Transverse colon (tissue), 4 donors: ENCODE measurements around the gene PROZ. TPM values are rescaled to one million over a fixed set of nuclear protein-coding genes. Genes with fewer than 3 reads are reported as not detected.

ENCODE experiments used
- DNase-seq: peaks from one replicate; pipeline ENCODE4 v3.0.0-alpha.2; 2019
- H3K27ac ChIP-seq, 4 donors: fragments of 200-600 bp; sonication (generic); 2 replicates each; pipeline ENCODE4 v1.5.1; 2016 to 2018; ENCODE audit warnings: inconsistent platforms in 4 of 4
- H3K27me3 ChIP-seq: fragments of 200-600 bp; sonication (generic); 2 replicates; pipeline ENCODE4 v1.5.1; 2017; ENCODE audit warnings: inconsistent platforms
- H3K36me3 ChIP-seq, 4 donors: fragments of 200-600 bp; sonication (generic); 2 replicates each; pipeline ENCODE4 v1.5.1; 2017 to 2019; ENCODE audit warnings: inconsistent platforms in 4 of 4
- H3K4me1 ChIP-seq, 4 donors: fragments of 200-600 bp; sonication (generic); 2 replicates each; pipeline ENCODE4 v1.5.1; 2017 to 2020; ENCODE audit warnings: inconsistent platforms in 4 of 4
- H3K4me3 ChIP-seq, 4 donors: fragments of 200-600 bp; sonication (generic); 1 replicate in 1 of 4; 2 replicates in 3 of 4; pipeline versions ENCODE4 v1.5.1 to v1.6.1; 2017 to 2019; ENCODE audit warnings: inconsistent platforms in 4 of 4
- H3K9me3 ChIP-seq, 2 donors: fragments of 200-600 bp; sonication (generic); 2 replicates each; pipeline ENCODE4 v1.5.1; 2017 to 2019; ENCODE audit warnings: inconsistent platforms in 2 of 2
- CTCF ChIP-seq, 5 experiments: fragments of 200-600 bp in 3 of 5; fragments of 450-650 bp in 2 of 5; sonication (generic) in 3 of 5; IDR thresholded peaks; 1 replicate in 2 of 5; 2 replicates in 3 of 5; pipeline ENCODE4 v1.5.1; 2016 to 2017; ENCODE audit warnings: antibody characterized with exemption in 5 of 5, inconsistent platforms in 3 of 5, mild to moderate bottlenecking in 2 of 5, moderate library complexity in 1 of 5
- EP300 ChIP-seq: sonication (generic); formaldehyde crosslinking; IDR thresholded peaks from one replicate; pipeline ENCODE4 v1.6.1; 2017; ENCODE audit warnings: antibody characterized with exemption, low read depth
- POLR2A ChIP-seq: fragments of 450-650 bp; IDR thresholded peaks from one replicate; pipeline ENCODE4 v1.6.1; 2016; ENCODE audit warnings: antibody characterized with exemption, mild to moderate bottlenecking, moderate library complexity
- POLR2AphosphoS5 ChIP-seq, 3 donors: sonication (generic); formaldehyde crosslinking; IDR thresholded peaks; one replicate each; pipeline ENCODE4 v1.6.1; 2016; ENCODE audit warnings: antibody characterized with exemption in 3 of 3
- WGBS, 2 donors: methylation state at CpG; one replicate each; pipeline ENCODE4 v1.1.5; 2018; ENCODE audit warnings: low coverage in 1 of 2; 5-methylcytosine and 5-hydroxymethylcytosine counted together
- in situ Hi-C, 4 donors: fragments of 200-750 bp; cut with MboI; loops; one replicate each; pipeline versions ENCODE4 v1.15.0 to v1.15.1; 2017; ENCODE audit warnings: low sequenced_read_pairs in 3 of 4, low pct_ligation_motif_present in 1 of 4, low pct_unique_long_range_greater_than_20kb in 1 of 4
- intact Hi-C: fragments of 100-400 bp; cut with DNase I; formaldehyde crosslinking; loops from one replicate; pipeline ENCODE4 v1.15.1; 2023; ENCODE audit warnings: low total_unique reads
- total RNA-seq, 4 donors: library from RNA; depleted of rRNA; stranded (reverse); fragments of >200 nt; gene quantifications; one replicate each; pipeline ENCODE4 v1.1.0, GENCODE V29; 2016

Gene PROZ
- total RNA-seq, 4 donors from 2014 or later: not detected

DNA sequence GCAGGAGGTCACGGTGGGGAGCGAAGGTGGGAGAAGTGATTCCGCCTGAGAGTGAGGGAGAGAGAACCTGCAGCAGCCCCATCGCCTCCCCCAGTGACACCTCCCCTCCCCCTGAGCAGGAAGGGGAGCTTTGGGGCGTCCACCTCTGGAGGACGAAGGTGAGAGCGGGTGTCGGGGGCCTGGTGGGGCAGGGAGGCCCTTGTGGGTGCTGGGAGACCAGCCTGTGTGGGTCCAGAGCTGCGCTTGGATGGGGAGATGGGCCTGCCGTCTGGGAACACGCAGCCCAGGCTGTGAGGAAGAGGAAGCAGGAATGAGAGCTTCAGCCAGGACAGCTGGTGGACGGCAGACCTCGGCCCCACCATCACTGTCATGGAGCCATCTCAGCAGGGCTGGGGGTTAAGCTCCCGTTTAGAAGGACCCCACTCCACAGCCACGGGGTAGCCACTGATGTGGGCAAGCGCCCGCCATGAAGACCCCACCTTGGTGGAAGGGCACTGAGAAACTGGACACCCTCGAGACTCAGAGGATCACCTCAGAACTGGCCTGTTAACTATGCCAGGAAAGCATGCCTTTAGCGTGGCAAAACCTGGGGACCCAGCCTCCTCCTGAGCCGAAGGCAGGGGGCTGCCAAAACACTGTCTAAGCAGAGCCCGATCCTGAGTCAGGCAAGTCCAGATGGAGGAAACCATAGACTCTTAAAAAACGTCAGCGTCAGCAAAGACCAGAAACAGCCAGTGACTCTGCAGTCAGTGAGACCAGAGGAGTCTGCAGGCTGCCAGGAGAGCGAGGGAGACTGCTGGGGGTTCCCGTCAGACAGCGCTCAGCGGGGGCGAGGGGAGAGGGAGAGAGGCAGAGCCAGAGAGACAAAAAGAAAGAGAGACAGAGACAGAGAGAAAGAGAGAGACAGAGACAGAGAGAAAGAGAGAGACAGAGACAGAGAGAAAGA lies 6.4 kb upstream of the PROZ start:
- Histone ChIP-seq H3K36me3 (no peaks in the 10 kb centered on the region), H3K4me1 (peaks cover 7 to 23% (median 13%) of the 10 kb centered on the region in 4 donors), H3K4me3 (peak overlapping the region in 1 of 4 donors; percentile 53), H3K27me3 (peaks cover 10% of the 10 kb centered on the region), H3K27ac (no peak overlapping the region), H3K9me3 (no peaks in the 10 kb centered on the region)
- WGBS, 2 donors: 55 to 70% methylated on average over 4 to 28 of the region's 28 CpGs
- no peak for DNase-seq
- in situ Hi-C loops (no loop called here), intact Hi-C loops (no loop called here)
- TF ChIP-seq EP300: no peak
- TF ChIP-seq POLR2A: no peak
- no peak for TF ChIP-seq POLR2AphosphoS5 (IDR thresholded peaks at IDR 0.05)
- no peak for TF ChIP-seq CTCF (IDR thresholded peaks at IDR 0.05)

GRCh38 chr13:113152691-113152983 lies 5.8 kb upstream of the PROZ start:
- in situ Hi-C loops: no loop called here
- intact Hi-C loops: no loop called here
- DNase-seq: no peak
- Histone ChIP-seq H3K4me1 (peaks cover 7 to 23% (median 13%) of the 10 kb centered on the region in 4 donors), H3K27ac (no peak overlapping the region), H3K4me3 (peak overlapping the region in 3 of 4 donors; percentile 23 to 53 (median 34)), H3K27me3 (peaks cover 10% of the 10 kb centered on the region), H3K9me3 (no peaks in the 10 kb centered on the region), H3K36me3 (no peaks in the 10 kb centered on the region)
- TF ChIP-seq POLR2AphosphoS5 (IDR thresholded peaks at IDR 0.05) (no peak), CTCF (IDR thresholded peaks at IDR 0.05) (no peak), POLR2A (no peak), EP300 (no peak)
- WGBS, 2 donors: 23 to 41% methylated on average over 2 of the region's 2 CpGs

- peak; percentile 42 for DNase-seq
- Histone ChIP-seq H3K27me3 (peaks cover 10% of the 10 kb centered on the region), H3K36me3 (no peaks in the 10 kb centered on the region), H3K27ac (peak overlapping the region; percentile 56 to 84 (median 67)), H3K4me1 (peaks cover 7 to 23% (median 13%) of the 10 kb centered on the region in 4 donors), H3K9me3 (no peaks in the 10 kb centered on the region), H3K4me3 (peak overlapping the region; percentile 7 to 53 (median 28))
- TF ChIP-seq CTCF (IDR thresholded peaks at IDR 0.05) (no peak), POLR2AphosphoS5 (IDR thresholded peaks at IDR 0.05) (no peak), EP300 (no peak), POLR2A (no peak)
- in situ Hi-C loops: no loop called here
- WGBS, 2 donors: 16 to 19% methylated on average over 7 to 54 of the region's 60 CpGs
- intact Hi-C loops: no loop called here
Observed at GRCh38 chr13:113152984-113153809, 5.3 kb upstream of the PROZ start.
